T-helper 1 cell treated with Interleukin-12 subunit alpha and Interleukin-12 subunit beta and Interleukin-4 antibody, amounts not matched to agents 30 ng/mL and 1 ng/mL, for 36 hours (primary cell): ENCODE data around the gene DUSP18. TPM values are rescaled to one million over a fixed set of nuclear protein-coding genes. Genes with fewer than 3 reads are reported as not detected.

Experiments
- intact Hi-C: fragments of 100-400 bp; cut with micrococcal nuclease; formaldehyde crosslinking; loops from one replicate; pipeline ENCODE4 v1.15.1; 2024
- total RNA-seq: library from RNA; stranded (reverse); gene quantifications from 2 replicates; pipeline ENCODE4 v1.2.3, GENCODE V29; 2022

The DUSP18 gene
- 15.7 and 17.3 TPM in 2 replicates for total RNA-seq

GRCh38 chr22:30667494-30668385 is at the start of gene DUSP18:
TSS of gene DUSP18 (minus strand) at chr22:30667875. CDS start at chr22:30664003, 3,872 bp downstream.
- intact Hi-C loops: loop anchor here (1.0 to 5.0 kb wide), 11 partner anchors 18 to 1285 kb away; partner anchors contain the start of genes ASCC2, OSBP2, SMTN and TUG1

- intact Hi-C loops: no loop called here
These were observed 46.4 kb upstream of the DUSP18 start for GRCh38 chr22:30714062-30714461.

- intact Hi-C loops: no loop called here
These were observed 44.4 kb upstream of the DUSP18 start for GRCh38 chr22:30712094-30712493.

GRCh38 chr22:30709980-30710379 is 42.3 kb upstream of the DUSP18 start:
- intact Hi-C loops: loop anchor here (1.0 to 2.0 kb wide), 3 partner anchors 32 to 75 kb away; partner anchors contain the start of gene SLC35E4

GRCh38 chr22:30705710-30706651 is 38.3 kb upstream of the DUSP18 start:
- intact Hi-C loops: loop anchor here (1.0 kb wide), 1 partner anchor 34 kb away; no protein-coding TSS in a partner anchor

GRCh38 chr22:30704978-30705377 is 37.3 kb upstream of the DUSP18 start:
- intact Hi-C loops: no loop called here

GRCh38 chr22:30702856-30703255 is 35.2 kb upstream of the DUSP18 start:
- intact Hi-C loops: no loop called here

- intact Hi-C loops: no loop called here
These were observed 34.2 kb upstream of the DUSP18 start for GRCh38 chr22:30701872-30702271.

GRCh38 chr22:30697975-30698374 is 30.3 kb upstream of the DUSP18 start:
- intact Hi-C loops: no loop called here

- intact Hi-C loops: no loop called here
These were observed 28.4 kb upstream of the DUSP18 start for GRCh38 chr22:30695871-30696655.

GRCh38 chr22:30695351-30695851 is 27.7 kb upstream of the DUSP18 start:
- intact Hi-C loops: no loop called here

GRCh38 chr22:30694640-30695350 is 27.1 kb upstream of the DUSP18 start, which contains the start of gene OSBP2:
TSS of gene OSBP2 (plus strand) at chr22:30694874. CDS start at chr22:30694910, 36 bp downstream.
- intact Hi-C loops: loop anchor here (1.0 kb wide), 2 partner anchors 27 to 59 kb away; partner anchors contain the start of genes DUSP18 and SLC35E4

GRCh38 chr22:30694171-30694639 is 26.5 kb upstream of the DUSP18 start:
- intact Hi-C loops: loop anchor here (1.0 kb wide), 2 partner anchors 27 to 59 kb away; partner anchors contain the start of genes DUSP18 and SLC35E4

- intact Hi-C loops: no loop called here
These were observed 23.5 kb upstream of the DUSP18 start for GRCh38 chr22:30691204-30691603.

- intact Hi-C loops: no loop called here
These were observed 21.9 kb upstream of the DUSP18 start for GRCh38 chr22:30689622-30690021.

GRCh38 chr22:30687358-30687757 is 19.7 kb upstream of the DUSP18 start:
- intact Hi-C loops: no loop called here

GRCh38 chr22:30685178-30685577 is 17.5 kb upstream of the DUSP18 start:
- intact Hi-C loops: no loop called here

GRCh38 chr22:30681831-30682230 is 14.2 kb upstream of the DUSP18 start:
- intact Hi-C loops: no loop called here

- intact Hi-C loops: no loop called here
These were observed 13.5 kb upstream of the DUSP18 start for GRCh38 chr22:30680991-30681770.
